Breast epithelium (tissue), 3 donors: ENCODE data around the gene PRTFDC1.

ENCODE experiments used
- CTCF ChIP-seq, 3 donors: fragments of 450-650 bp; IDR thresholded peaks; one replicate each; pipeline ENCODE4 v1.5.1; 2016 to 2017; ENCODE audit warnings: antibody characterized with exemption in 3 of 3, mild to moderate bottlenecking in 3 of 3, moderate library complexity in 3 of 3
- POLR2A ChIP-seq: fragments of 450-650 bp; IDR thresholded peaks from one replicate; pipeline ENCODE4 v1.6.1; 2016; ENCODE audit warnings: antibody characterized with exemption, mild to moderate bottlenecking, moderate library complexity
- POLR2AphosphoS5 ChIP-seq, 3 donors: sonication (generic); formaldehyde crosslinking; IDR thresholded peaks; one replicate each; pipeline ENCODE4 v1.6.1; 2017; ENCODE audit warnings: antibody characterized with exemption in 3 of 3

- no peak for TF ChIP-seq POLR2A
- TF ChIP-seq CTCF (IDR thresholded peaks at IDR 0.05): no peak
- no peak for TF ChIP-seq POLR2AphosphoS5 (IDR thresholded peaks at IDR 0.05)
These were observed 28.8 kb upstream of the PRTFDC1 start for GRCh38 chr10:24981161-24981710.
